IMR-90 (cell line): ENCODE data around the gene PDZD2. TPM values are rescaled to one million over a fixed set of nuclear protein-coding genes. Genes with fewer than 3 reads are reported as not detected.

ENCODE experiments used
- ATAC-seq: fragments of 200-7000 bp; cut with Tn5 transposase; 2 replicates; pipeline ENCODE4 v1.9.1; 2020; ENCODE audit warnings: low read depth, mild to moderate bottlenecking, moderate library complexity
- BruUV-seq: library from RNA; stranded (reverse); fragments of 400-500 nt; replicated peaks from 2 replicates; lab custom pipeline; 2021; lab: Mats Ljungman, UMichigan
- CTCF ChIA-PET: fragments of 300-600 bp; formaldehyde crosslinking; extraction: SDS; loops from one replicate; lab custom pipeline; 2021; ENCODE audit warnings: antibody characterized with exemption; lab: Yijun Ruan, JAX
- POLR2A ChIA-PET: fragments of 300-600 bp; sonication (Branson Sonifier 250); formaldehyde crosslinking; loops from one replicate; lab custom pipeline; 2022; ENCODE audit warnings: antibody characterized with exemption; ENCODE audit not compliant: unreplicated experiment; lab: Charles Lee
- DNase-seq: peaks from one replicate; pipeline ENCODE4 v3.0.0; 2013
- H2AFZ ChIP-seq: replicated peaks from 2 replicates; pipeline ENCODE3; 2013; ENCODE audit warnings: low read length, mild to moderate bottlenecking; ENCODE audit not compliant: poor library complexity
- H2AK5ac ChIP-seq: 2 replicates; pipeline ENCODE4 v1.6.1; 2013; ENCODE audit warnings: low read depth, low read length, inconsistent platforms
- H2AK9ac ChIP-seq: replicated peaks from 2 replicates; pipeline ENCODE3; 2013; ENCODE audit warnings: mild to moderate bottlenecking, low read depth, low read length, moderate library complexity; ENCODE audit not compliant: poor library complexity
- H2BK120ac ChIP-seq: 2 replicates; pipeline ENCODE4 v1.6.1; 2013; ENCODE audit warnings: low read depth, low read length, inconsistent platforms
- H2BK15ac ChIP-seq: 3 replicates; pipeline ENCODE4 v1.6.1; 2013; ENCODE audit warnings: low read depth, low read length, inconsistent platforms
- H2BK20ac ChIP-seq: 2 replicates; pipeline ENCODE4 v1.6.1; 2013; ENCODE audit warnings: low read depth, mild to moderate bottlenecking, inconsistent platforms, low read length, moderate library complexity
- H2BK5ac ChIP-seq: 2 replicates; pipeline ENCODE4 v1.6.1; 2013; ENCODE audit warnings: mild to moderate bottlenecking, low read depth, low read length, inconsistent platforms; ENCODE audit not compliant: poor library complexity, severe bottlenecking
- H3K14ac ChIP-seq: replicated peaks from 2 replicates; pipeline ENCODE4 v1.6.1; 2013; ENCODE audit warnings: low read depth, low read length, inconsistent platforms
- H3K18ac ChIP-seq: 2 replicates; pipeline ENCODE4 v1.6.1; 2013; ENCODE audit warnings: low read depth, low read length, control low read depth
- H3K23ac ChIP-seq: 2 replicates; pipeline ENCODE4 v1.6.1; 2013; ENCODE audit warnings: low read depth, low read length, inconsistent platforms
- H3K27ac ChIP-seq: 2 replicates; pipeline ENCODE4 v1.5.1; 2013; ENCODE audit warnings: mild to moderate bottlenecking, control low read depth, low read length; ENCODE audit not compliant: insufficient read depth
- H3K27me3 ChIP-seq: 2 replicates; pipeline ENCODE4 v1.6.1; 2013; ENCODE audit warnings: low read length; ENCODE audit not compliant: control insufficient read depth, insufficient read depth
- H3K36me3 ChIP-seq: 2 replicates; pipeline ENCODE4 v1.6.1; 2013; ENCODE audit warnings: low read length, mixed read lengths; ENCODE audit not compliant: control insufficient read depth, insufficient read depth
- H3K4ac ChIP-seq: 2 replicates; pipeline ENCODE4 v1.6.1; 2013; ENCODE audit warnings: low read depth, low read length, inconsistent platforms
- H3K4me1 ChIP-seq: 2 replicates; pipeline ENCODE4 v1.6.1; 2013; ENCODE audit warnings: low read length, mixed read lengths; ENCODE audit not compliant: control insufficient read depth, insufficient read depth
- H3K4me2 ChIP-seq: 2 replicates; pipeline ENCODE4 v1.6.1; 2013; ENCODE audit warnings: low read depth, mild to moderate bottlenecking, control low read depth, low read length, moderate library complexity
- H3K4me3 ChIP-seq: 2 replicates; pipeline ENCODE4 v1.5.1; 2013; ENCODE audit warnings: low read depth, mild to moderate bottlenecking, control low read depth, low read length, moderate library complexity; ENCODE audit not compliant: insufficient read depth
- H3K56ac ChIP-seq: 2 replicates; pipeline ENCODE4 v1.6.1; 2013; ENCODE audit warnings: low read length, inconsistent platforms; ENCODE audit not compliant: insufficient read depth; ENCODE audit errors: extremely low read depth
- H3K79me1 ChIP-seq, 2 experiments: 2 replicates each; pipeline ENCODE4 v1.6.1; 2013; ENCODE audit warnings: low read length in 2 of 2, inconsistent platforms in 1 of 2, low read depth in 1 of 2
- H3K9ac ChIP-seq: 2 replicates; pipeline ENCODE4 v1.6.1; 2013; ENCODE audit warnings: low read depth, low read length, control low read depth
- H3K9me1 ChIP-seq: 2 replicates; pipeline ENCODE4 v1.6.1; 2013; ENCODE audit warnings: low read length, inconsistent platforms; ENCODE audit not compliant: insufficient read depth
- H3K9me3 ChIP-seq: 2 replicates; pipeline ENCODE4 v1.6.1; 2013; ENCODE audit warnings: low read length; ENCODE audit not compliant: control insufficient read depth, insufficient read depth
- H4K20me1 ChIP-seq: 2 replicates; pipeline ENCODE4 v1.6.1; 2013; ENCODE audit warnings: low read length, inconsistent platforms; ENCODE audit not compliant: insufficient read depth
- H4K5ac ChIP-seq: 2 replicates; pipeline ENCODE4 v1.6.1; 2013; ENCODE audit warnings: mild to moderate bottlenecking, low read depth, low read length, control low read depth
- H4K8ac ChIP-seq, 2 experiments: 2 replicates each; pipeline ENCODE4 v1.6.1; 2013; ENCODE audit warnings: low read depth in 2 of 2, low read length in 2 of 2, control low read depth in 1 of 2, inconsistent platforms in 1 of 2
- H4K91ac ChIP-seq: 2 replicates; pipeline ENCODE4 v1.6.1; 2013; ENCODE audit warnings: low read depth, low read length, inconsistent platforms; ENCODE audit not compliant: insufficient read depth
- BHLHE40 ChIP-seq: fragments of 150-350 bp; IDR thresholded peaks from 2 replicates; pipeline ENCODE4 v1.6.1; 2016; ENCODE audit warnings: mild to moderate bottlenecking, low read depth, low read length
- CEBPB ChIP-seq: IDR thresholded peaks from 2 replicates; pipeline ENCODE4 v1.6.1; 2012; ENCODE audit warnings: low read depth, low read length, improper control_type of control experiment
- CHD1 ChIP-seq: IDR thresholded peaks from 2 replicates; pipeline ENCODE4 v1.6.1; 2012; ENCODE audit warnings: low read depth, low read length, improper control_type of control experiment
- CTCF ChIP-seq: conservative IDR thresholded peaks from 2 replicates; pipeline ENCODE4 v1.5.1; 2012; ENCODE audit warnings: mild to moderate bottlenecking, low read depth, low read length, improper control_type of control experiment
- ELK1 ChIP-seq: fragments of 150-350 bp; IDR thresholded peaks from 2 replicates; pipeline ENCODE4 v1.6.1; 2016; ENCODE audit warnings: low read depth, mild to moderate bottlenecking, low read length, moderate library complexity, borderline replicate concordance
- FOS ChIP-seq: fragments of 150-350 bp; IDR thresholded peaks from 2 replicates; pipeline ENCODE4 v1.6.1; 2016; ENCODE audit warnings: low read depth, low read length
- MAFK ChIP-seq: IDR thresholded peaks from 2 replicates; pipeline ENCODE4 v1.6.1; 2012; ENCODE audit warnings: low read depth, low read length, improper control_type of control experiment
- MAZ ChIP-seq: IDR thresholded peaks from 2 replicates; pipeline ENCODE4 v1.6.1; 2012; ENCODE audit warnings: low read depth, mild to moderate bottlenecking, low read length, improper control_type of control experiment, moderate library complexity, borderline replicate concordance
- NFE2L2 ChIP-seq: fragments of 150-350 bp; IDR thresholded peaks from 2 replicates; pipeline ENCODE4 v1.6.1; 2016; ENCODE audit warnings: low read depth, mild to moderate bottlenecking, low read length
- POLR2A ChIP-seq: IDR thresholded peaks from 2 replicates; pipeline ENCODE4 v1.6.1; 2012; ENCODE audit warnings: mild to moderate bottlenecking, low read depth, low read length
- SMC3 ChIP-seq: fragments of 150-350 bp; IDR thresholded peaks from 2 replicates; pipeline ENCODE4 v1.6.1; 2016; ENCODE audit warnings: low read depth, mild to moderate bottlenecking, antibody characterized with exemption, low read length, moderate library complexity
- WGBS, 2 experiments: methylation state at CpG; one replicate each; pipeline versions ENCODE4 v1.1.5 to v1.1.7; 2013; ENCODE audit warnings: missing lambda C conversion rate in 2 of 2; ENCODE audit not compliant: insufficient read length in 1 of 2; ENCODE audit errors: extremely low coverage in 2 of 2; 5-methylcytosine and 5-hydroxymethylcytosine counted together
- dilution Hi-C: fragments of 300-500 bp; cut with HindIII; formaldehyde crosslinking; loops from one replicate; pipeline ENCODE4 v1.14.3; 2018; ENCODE audit warnings: low sequenced_read_pairs; ENCODE audit not compliant: unreplicated experiment
- in situ Hi-C: fragments of 300-500 bp; cut with MboI; formaldehyde crosslinking; loops from 3 replicates; pipeline ENCODE4 v1.14.3; 2019; ENCODE audit warnings: low sequenced_read_pairs, inconsistent platforms, mixed read lengths
- intact Hi-C: fragments of 100-400 bp; cut with micrococcal nuclease; formaldehyde crosslinking; loops from 2 replicates; pipeline ENCODE4 v1.10.0; 2022
- polyA plus RNA-seq, 3 experiments: library from polyadenylated mRNA; depleted of rRNA; stranded (reverse); fragments of >200 nt; gene quantifications; 2 replicates each; pipeline ENCODE4 v1.2.3, GENCODE V29; 2012; ENCODE audit warnings: low replicate concordance in 1 of 3
- total RNA-seq: library from RNA; depleted of rRNA; stranded (reverse); fragments of >200 nt; gene quantifications from 2 replicates; pipeline ENCODE4 v1.2.3, GENCODE V29; 2012

Gene PDZD2
- total and polyA plus RNA-seq, 2 of the 4 experiments (the other 2 are of a cell fraction), result under 0.01 to 0.02 TPM

- Histone ChIP-seq H3K27ac (no peak overlapping the region), H3K9me1 (no peaks in the 10 kb centered on the region), H2AK9ac (no peak overlapping the region), H3K79me1 (no peaks in the 10 kb centered on the region), H4K20me1 (no peaks in the 10 kb centered on the region), H2BK5ac (no peak overlapping the region), H3K14ac (no peak overlapping the region), H3K4me2 (no peak overlapping the region), H4K8ac (no peak overlapping the region), H3K27me3 (peaks cover 17% of the 10 kb centered on the region), H4K91ac (no peak overlapping the region), H3K9me3 (no peaks in the 10 kb centered on the region), H3K56ac (no peak overlapping the region), H3K4ac (no peak overlapping the region), H2AFZ (no peak overlapping the region), H3K36me3 (no peaks in the 10 kb centered on the region), H2BK20ac (no peak overlapping the region), H3K23ac (no peak overlapping the region), H3K4me3 (no peak overlapping the region), H3K4me1 (no peaks in the 10 kb centered on the region), H2AK5ac (no peak overlapping the region), H2BK15ac (no peak overlapping the region), H3K9ac (no peak overlapping the region), H2BK120ac (no peak overlapping the region), H3K18ac (no peak overlapping the region), H4K5ac (no peak overlapping the region)
- no peak for TF ChIP-seq CEBPB
- no peak for TF ChIP-seq MAZ
- TF ChIP-seq POLR2A, result no peak
- TF ChIP-seq FOS, result no peak
- TF ChIP-seq SMC3, result no peak
- no peak for TF ChIP-seq NFE2L2
- no peak for TF ChIP-seq ELK1
- TF ChIP-seq CHD1, result no peak
- no peak for TF ChIP-seq BHLHE40
- TF ChIP-seq MAFK, result no peak
- no peak for TF ChIP-seq CTCF
- dilution Hi-C loops (no loop called here), in situ Hi-C loops (no loop called here), intact Hi-C loops (no loop called here)
- WGBS, 2 experiments, result 57 to 100% methylated on average over 1 to 6 of the region's 11 CpGs
- ChIA-PET CTCF (no interaction called here), POLR2A (no interaction called here)
- BruUV-seq, result no TSS peak
- no peak for ATAC-seq
- DNase-seq, result no peak
Measured at GRCh38 chr5:31657315-31657979, 18.5 kb downstream of the PDZD2 start.
